Mammary epithelial cell (primary cell): ENCODE measurements around the gene RTKN2.

Source experiments
- CTCF ChIP-seq, 2 donors: IDR thresholded peaks in 1 of 2; conservative IDR thresholded peaks in 1 of 2; 2 replicates each; pipeline ENCODE4 v1.5.1; 2011 to 2012; ENCODE audit warnings: inconsistent platforms in 2 of 2, low read length in 2 of 2, mild to moderate bottlenecking in 2 of 2, control low read depth in 1 of 2, low read depth in 1 of 2; ENCODE audit not compliant: insufficient read depth in 1 of 2; ENCODE audit errors: extremely low read depth in 1 of 2
- EZH2 ChIP-seq: IDR thresholded peaks from 2 replicates; pipeline ENCODE4 v1.6.1; 2012; ENCODE audit warnings: low read length, inconsistent platforms, borderline replicate concordance

DNA sequence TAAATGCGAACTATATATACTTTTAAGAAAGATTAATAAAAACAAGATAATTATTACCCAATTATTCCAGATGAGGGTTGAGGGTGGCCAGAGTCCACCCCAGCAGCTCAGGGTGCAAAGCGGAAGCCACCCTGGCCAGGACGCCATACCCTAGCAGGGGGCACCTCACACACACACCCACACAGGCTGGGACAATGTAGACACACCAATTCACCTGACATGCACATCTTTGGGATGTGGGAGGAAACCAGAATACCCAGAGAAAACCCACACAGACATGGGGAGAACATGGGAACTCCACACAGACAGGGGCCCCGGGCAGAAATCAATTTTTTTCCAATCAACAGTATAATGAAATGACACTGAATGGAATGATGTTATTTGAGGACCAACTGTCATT, 86.0 kb downstream of the RTKN2 start:
- TF ChIP-seq CTCF (conservative IDR thresholded peaks at IDR 0.05 in 1 of 2, IDR thresholded peaks at IDR 0.05 in 1 of 2; ENCODE audit: extremely low read depth in 1 of 2, insufficient read depth in 1 of 2, low read depth in 1 of 2, low read length in 2 of 2): no peak
- TF ChIP-seq EZH2: no peak
